Stimulated activated CD8-positive, alpha-beta memory T cell treated with anti-CD3 and anti-CD28 coated beads, Interleukin-12 subunit alpha, Interleukin-12 subunit beta, amount 100 ng/mL, for 24 hours (primary cell): ENCODE data around the gene GLB1L2.
A peak's percentile ranks its signal among the peaks of the same experiment; 100 is the strongest.
"Not testable (repeated sequence)": the region's sequence is repeated elsewhere in the genome, so short reads cannot be mapped to it uniquely, and the experiment has no call there.

Experiments
- DNase-seq: peaks from one replicate; pipeline ENCODE4 v3.0.0-alpha.2; 2020; ENCODE audit errors: extremely low read depth

Gene GLB1L2, protein sequence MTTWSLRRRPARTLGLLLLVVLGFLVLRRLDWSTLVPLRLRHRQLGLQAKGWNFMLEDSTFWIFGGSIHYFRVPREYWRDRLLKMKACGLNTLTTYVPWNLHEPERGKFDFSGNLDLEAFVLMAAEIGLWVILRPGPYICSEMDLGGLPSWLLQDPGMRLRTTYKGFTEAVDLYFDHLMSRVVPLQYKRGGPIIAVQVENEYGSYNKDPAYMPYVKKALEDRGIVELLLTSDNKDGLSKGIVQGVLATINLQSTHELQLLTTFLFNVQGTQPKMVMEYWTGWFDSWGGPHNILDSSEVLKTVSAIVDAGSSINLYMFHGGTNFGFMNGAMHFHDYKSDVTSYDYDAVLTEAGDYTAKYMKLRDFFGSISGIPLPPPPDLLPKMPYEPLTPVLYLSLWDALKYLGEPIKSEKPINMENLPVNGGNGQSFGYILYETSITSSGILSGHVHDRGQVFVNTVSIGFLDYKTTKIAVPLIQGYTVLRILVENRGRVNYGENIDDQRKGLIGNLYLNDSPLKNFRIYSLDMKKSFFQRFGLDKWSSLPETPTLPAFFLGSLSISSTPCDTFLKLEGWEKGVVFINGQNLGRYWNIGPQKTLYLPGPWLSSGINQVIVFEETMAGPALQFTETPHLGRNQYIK

DNA sequence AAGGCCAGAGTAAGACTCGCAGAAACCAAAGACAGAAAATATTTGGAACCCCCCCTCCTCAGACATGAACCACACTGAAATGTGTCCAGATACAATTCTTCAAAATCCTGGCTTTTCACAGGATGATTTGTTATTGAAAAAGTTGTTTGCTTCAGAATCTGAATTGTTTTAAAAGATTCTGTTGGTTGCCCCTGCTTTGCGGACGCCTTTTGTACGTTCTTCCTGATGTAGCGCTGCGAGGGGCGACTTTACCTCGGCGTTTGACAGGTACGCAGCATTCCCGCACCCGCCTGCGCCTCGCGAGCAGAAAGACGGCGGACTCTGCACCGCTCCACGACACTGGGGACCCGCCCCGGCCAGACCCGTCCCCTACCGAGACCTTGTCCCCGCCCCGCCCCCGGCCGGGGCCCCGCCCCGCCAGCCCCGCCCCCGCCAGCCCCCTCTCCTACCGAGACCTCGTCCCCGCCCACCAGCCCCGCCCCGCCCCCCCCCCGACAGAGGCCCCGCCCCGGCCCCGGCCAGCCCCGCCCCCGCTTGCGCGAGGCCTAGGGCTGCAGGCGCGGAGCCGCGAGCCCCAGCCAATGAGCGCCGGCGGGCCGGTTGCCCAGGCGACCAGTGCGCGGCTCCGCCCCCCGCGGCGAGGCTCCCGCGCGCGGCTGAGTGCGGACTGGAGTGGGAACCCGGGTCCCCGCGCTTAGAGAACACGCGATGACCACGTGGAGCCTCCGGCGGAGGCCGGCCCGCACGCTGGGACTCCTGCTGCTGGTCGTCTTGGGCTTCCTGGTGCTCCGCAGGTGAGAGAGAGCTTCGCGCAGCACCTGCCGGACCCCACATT, at the start of gene GLB1L2:
TSS of gene GLB1L2 (plus strand) at position 635 of the 835 bp plus-strand sequence. CDS start at position 709, 74 bp downstream.
- DNase-seq = peak; percentile 62

DNA sequence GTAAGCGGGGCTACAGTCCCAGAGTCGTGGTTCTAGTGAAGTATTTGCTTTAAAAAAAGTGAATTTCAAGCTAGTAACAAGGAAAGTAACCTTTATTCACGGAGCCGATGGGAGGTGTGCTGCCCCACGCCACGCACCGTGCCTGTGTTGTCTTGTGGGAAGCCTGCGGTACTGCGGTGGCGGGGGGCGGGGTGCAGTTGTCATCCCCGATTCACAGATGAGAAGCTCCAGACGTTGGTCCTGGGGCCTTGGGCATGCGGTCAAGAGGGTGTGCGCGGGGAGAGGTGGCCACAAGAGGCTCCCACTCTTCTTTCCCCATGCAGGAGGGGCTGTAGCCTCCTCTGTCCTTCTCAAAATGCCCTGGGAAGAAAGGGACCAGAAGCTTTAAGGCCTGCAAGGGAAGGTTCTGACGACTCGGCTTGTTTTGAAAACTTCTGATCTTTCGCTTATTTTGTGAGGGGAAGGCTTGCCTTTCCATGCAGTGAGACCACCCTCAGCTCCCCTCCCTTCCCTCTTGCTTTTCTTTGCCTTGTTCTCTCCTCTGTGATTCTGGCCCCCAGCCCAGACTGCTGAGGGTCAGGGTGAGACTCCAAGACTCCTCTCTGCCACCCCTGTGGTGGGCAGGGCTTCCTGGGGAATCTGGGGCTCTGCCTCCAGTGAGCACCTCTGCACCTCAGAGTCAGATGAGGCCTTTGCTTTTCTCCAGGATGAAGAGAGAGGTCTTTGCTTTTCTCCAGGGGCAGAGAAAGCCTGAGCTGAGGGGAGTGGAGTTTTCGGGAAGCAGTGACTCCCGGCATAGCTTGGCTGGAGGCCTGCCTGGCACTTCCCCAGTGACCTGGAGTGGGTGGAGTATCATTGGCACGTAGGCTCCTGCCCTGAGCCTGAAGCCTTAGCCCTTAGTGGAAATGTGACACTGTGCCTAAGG, 49.4 kb upstream of the GLB1L2 start:
- DNase-seq = no peak

DNA sequence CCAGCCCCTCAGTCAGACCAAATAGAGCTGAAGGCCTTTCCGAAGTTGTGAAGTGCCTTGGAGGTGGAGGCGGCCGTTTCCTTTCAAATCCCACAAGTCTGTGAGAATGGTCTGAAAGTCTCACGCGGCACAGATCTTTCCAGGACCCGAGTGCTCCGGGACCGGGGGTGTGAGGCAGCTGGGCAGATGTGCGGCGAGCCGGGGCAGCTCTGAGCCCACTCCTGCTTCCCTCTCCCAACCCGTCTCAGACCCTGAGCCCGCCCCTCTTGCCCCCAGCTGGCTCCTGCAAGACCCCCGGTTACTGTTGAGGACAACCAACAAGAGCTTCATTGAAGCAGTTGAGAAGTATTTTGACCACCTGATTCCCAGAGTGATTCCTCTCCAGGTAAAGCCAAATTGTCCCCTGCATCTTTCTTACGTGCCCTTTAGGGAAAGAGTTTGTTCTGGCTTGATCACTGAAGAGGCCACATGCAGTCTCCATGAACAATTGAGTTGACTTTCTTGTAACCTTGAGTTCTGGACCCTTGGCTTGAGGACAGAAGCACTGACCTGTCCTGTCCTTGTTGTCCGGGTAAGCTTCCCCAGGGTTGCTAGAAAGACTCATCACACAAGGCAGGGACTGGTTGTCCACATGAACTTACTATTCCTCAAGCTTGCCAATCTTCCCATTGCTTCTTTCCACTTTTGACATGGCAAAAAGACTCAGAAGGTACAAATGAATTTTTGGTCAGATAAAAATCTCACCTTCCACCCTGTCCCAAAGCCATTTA, 48.1 kb upstream of the GLB1L2 start:
- no peak for DNase-seq

DNA sequence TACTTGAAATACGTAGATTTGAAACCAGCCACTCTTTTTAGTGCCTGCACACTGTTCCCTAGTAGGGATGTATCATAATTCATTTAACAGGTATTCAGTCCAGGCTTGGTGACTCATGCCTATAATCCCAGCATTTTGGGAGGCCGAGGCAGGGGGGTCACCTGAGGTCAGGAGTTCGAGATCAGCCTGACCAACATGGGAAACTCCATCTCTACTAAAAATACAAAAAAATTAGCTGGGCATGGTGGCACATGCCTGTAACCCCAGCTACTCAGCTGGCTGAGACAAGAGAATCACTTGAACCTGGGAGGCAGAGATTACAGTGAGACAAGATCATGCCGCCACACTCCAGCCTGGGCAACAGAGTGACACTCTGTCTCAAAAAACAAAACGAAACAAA, 47.4 kb upstream of the GLB1L2 start:
- DNase-seq = not testable (repeated sequence)

DNA sequence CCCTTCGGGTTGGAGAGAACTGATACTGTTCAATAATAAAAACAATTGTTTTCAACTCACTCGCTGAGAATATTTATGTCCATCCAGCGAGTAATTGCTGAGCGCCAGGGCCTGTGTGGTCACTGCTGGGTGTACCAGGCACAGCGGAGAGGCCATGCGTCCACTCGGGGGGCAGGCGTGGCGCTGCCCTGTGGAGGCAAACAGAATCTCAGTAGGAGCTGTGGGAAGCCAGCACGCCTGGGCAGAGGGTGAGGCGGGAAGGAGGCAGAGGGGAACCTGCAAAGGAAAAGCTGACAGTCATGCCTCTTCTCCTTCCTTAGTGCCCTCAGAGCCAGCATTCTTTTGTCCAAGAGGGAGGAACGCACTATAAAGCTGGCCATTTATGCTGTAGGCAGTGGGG, 44.2 kb upstream of the GLB1L2 start:
- no peak for DNase-seq

DNA sequence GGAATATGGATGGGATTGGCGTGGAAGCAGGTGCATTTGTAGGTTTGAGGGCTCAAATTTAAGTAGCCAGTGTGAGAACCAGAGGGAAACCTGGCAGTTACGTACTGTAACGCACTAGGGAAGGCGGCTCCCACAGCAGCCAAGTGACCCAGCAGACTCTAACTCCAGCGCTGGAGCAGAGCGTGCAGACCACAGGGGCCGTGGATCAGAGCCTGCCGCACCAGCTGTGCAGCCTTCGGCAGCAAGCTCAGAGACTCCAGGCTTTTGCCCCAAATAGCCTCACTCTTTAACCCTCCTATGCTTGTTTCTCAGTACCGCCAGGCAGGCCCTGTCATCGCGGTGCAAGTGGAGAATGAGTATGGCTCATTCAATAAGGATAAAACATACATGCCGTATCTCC, 43.3 kb upstream of the GLB1L2 start:
- DNase-seq = no peak

DNA sequence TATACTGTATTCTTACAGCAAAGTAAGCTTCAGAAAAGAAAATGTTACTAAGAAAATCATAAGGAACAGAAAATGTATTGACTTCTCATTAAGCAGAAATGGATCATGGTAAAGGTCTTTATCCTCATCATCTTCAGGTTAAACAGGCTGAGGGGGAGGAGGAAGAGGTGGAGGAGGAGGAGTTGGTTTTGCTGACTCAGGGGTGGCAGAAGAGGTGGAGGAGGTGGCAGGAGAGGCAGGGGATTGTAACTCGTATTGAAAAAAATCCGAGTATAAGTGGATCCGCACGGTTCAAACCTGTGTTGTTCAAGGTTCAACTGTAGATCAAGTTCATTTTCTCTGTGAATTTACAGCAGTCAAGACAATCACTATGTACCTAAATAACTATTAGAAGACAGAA, 42.6 kb upstream of the GLB1L2 start:
- no peak for DNase-seq

DNA sequence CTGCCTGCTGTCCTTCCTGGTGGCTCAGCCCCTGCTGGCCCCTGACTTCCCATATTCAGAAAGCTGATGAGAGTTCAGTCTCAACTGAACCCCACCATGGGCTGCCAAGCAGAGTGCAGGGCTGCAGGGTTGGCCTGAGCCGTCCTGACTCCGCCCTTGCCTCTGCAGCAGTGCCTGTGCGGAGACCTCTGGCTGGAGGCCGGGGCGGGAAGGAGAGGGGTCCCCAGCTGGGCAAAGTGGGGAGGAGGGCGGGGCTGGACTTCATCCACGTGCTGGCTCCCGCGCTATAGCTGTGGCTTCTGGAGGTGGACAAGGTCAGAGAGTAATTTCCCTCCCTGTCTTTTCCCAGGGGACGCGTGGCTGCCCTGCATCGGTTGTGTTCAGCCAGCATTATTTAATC, 42.0 kb upstream of the GLB1L2 start:
- no peak for DNase-seq

DNA sequence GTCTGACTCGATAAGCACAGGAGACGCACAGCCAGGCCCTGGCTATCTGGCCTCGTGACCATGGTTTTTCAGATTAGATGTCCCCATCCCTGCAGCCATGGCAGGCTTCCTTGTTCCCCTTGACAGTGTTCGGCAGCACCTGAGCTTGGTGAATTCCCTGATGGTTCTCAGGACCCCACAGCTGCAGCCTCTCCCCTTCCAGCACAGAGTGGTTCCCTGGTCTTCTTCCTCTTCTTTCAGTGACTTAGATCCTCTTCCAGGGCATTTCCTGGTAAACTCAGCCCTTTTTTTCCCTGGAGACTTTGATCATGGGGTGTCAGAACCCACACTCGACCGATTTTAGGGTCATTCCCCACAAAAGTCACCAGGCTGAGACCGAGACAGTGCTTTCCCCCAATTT, 41.1 kb upstream of the GLB1L2 start:
- no peak for DNase-seq

DNA sequence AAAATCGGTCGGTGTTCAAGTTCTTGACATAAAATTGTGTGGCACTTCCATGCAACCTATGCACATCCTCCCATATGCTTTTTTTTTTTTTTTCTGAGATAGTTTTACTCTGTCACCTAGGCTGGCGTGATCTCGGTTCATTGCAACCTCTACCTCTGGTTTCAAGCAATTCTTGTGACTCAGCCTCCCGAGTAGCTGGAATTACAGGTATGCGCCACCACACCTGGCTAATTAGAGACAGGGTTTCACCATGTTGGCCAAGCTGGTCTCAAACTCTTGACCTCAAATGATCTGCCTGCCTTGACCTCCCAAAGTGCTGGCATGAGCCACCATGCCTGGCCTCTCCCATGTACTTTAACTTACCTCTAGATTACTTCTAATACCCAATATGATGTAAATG, 40.6 kb upstream of the GLB1L2 start:
- no peak for DNase-seq

DNA sequence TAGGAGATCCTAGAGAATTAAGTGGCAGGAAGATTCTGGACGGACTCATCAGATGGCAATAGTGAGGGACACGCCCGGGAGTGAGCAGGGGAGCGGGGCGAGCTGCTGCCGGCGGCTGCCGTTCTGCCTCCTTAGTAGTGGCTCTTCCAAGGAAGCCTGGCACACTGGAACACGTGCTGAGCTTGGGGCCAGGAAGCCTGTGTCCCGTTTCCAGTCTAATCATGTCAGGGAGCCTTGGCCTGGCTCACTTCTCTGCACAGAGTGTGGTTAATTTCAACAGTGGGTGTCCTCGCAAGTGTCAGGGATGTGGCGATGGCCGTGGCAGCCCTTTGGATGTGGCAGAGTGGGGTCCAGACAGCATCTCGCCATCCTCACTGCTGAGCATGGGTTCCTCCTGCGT, 39.1 kb upstream of the GLB1L2 start:
- no peak for DNase-seq

DNA sequence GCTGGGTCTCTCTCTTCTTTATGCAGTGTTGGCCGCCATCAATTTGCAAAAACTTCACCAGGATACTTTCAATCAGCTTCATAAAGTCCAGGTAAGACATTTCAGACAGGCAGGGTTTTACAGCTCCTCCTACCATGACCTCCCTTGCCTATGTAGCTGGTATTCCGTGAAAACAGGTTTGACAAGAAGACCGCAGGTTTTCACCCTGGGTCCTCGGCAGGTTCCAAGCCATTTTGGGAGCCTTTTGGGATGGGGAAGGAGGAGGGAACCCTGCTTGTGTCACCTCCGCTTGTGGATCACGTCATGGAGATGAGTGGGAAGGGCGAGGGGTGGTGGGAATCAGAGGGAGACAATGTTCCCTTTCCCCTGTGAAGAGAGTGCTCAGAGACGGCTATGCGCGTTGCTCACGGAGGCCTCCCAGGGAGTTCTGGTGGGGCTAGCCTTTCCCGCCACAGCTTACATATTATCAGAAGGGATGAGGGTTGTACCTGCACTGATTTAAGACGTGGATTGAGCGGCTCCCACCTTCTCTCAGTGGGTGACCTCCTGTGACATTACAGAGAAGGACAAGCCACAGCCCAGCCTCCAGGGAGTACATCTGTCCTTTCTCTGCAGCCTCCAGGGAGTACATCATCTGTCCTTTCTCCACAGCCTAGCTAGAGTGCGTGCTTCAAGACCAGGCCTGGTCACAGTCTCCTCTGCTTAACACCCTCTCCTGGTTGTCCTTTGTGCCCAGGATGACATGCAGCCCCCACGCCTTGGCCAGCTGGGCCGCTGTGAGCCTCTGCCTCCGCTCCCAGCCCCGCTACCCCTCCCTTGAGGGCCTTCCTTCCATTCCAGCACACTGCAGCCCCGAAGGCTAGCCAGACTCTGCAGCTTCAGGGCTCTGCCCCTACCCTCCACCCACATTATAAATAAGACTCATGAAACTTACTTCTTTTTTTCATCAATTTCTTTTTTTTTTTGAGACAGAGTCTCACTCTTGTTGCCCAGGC, 38.4 kb upstream of the GLB1L2 start:
- DNase-seq = no peak

DNA sequence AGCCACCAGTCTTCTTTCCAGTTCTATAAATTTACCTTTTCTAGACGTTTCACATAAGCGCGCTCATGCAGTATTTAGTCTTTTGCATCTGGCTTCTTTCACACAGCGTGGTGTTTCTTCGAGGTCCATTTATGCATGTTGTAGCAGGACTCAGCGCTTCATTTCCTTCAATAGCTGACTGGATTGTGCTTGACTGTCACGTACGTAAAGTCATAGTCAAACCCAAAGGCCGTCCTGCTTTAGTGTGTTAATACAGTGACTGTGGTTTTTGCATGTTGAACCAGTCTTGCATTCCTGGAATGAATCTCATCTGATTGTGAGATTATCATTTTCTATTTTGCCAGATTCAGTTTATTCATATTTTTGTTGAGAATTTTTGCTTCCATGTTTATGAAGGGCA, 37.1 kb upstream of the GLB1L2 start:
- DNase-seq = no peak

DNA sequence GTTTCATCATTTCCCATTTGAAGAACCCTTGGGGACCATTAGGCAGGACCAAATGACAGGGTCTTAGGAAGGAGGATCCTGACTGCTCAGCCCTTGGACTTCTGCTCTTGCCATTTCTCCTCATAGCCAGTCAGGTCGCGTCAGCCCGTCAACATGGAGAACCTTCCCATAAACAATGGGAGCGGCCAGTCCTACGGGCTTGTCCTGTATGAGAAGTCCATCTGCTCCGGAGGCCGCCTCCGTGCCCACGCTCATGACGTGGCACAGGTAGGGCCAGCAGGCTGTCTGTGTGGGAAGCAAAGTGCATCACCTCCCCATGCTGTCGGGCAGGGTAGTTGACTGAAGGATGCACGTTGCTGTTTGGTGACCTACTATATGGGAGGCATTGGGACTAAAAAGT, 19.6 kb upstream of the GLB1L2 start:
- DNase-seq = no peak

DNA sequence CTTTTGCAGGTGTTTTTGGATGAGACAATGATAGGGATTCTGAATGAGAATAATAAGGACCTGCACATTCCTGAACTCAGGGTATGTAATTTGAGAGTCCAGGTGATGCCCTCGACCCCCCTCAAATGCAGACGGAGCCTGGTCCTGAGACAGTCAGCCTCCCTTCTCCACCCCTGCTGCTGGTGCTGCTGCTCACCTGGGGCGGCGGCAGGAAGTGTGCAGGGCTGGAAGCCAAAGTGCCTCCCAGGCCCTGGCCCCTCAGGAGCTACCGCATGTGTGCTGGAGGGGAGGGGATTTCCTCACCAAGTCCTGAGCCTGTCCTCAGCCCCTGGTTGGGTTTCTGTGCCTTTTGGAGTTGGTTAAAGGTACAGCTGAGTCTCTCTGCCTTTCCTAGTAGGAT, 19.0 kb upstream of the GLB1L2 start:
- no peak for DNase-seq

DNA sequence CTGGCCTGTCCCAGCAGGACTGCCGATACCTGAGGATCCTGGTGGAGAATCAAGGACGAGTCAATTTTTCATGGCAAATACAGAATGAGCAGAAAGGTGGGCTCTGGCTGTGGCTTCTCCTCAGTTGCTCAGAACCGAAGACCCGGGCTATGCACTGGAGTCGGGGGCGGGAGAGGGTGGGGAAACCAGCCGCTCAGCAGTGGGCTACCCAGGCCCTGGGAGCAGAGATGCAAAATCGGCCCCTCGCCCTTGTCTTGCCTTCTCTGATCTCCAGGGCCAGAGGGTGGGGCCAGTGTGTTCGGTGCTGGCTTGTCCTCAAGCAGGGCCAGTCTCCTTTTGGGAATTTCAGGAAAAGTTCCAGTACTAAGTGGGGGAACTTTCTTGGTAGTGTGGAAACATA, 18.4 kb upstream of the GLB1L2 start:
- no peak for DNase-seq

DNA sequence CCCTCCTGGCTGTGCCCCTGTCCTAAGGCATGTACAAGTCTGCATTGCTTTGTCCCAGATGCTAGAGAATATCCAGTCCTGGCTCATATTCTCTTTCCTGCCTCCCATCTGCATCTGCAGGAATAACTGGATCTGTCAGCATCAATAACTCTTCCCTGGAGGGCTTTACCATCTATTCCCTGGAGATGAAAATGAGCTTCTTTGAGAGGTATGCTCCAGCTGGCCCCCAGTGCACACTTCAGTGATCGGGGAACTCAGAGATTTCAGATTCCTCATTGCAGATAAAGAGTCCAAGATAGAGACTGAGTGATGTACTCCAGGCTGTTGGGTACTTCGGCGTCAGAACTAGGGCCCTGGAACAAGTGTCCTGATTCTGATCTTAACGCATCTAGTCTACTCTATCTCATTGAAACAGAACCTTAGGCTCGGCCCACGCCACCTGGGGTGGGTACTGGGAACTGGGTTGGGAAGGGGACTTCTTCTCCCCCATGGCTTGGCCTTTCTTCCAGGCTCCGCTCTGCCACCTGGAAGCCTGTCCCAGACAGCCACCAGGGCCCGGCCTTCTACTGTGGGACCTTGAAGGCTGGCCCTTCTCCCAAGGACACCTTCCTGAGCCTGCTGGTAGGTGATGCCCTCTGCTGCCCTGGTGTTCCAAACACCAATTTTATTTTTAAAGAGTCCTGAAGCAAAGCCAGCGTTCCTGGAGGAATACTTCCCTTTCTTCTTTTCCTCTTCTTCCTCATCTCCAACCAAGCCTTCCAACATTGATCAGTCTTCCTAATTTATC, 17.8 kb upstream of the GLB1L2 start:
- DNase-seq = no peak

DNA sequence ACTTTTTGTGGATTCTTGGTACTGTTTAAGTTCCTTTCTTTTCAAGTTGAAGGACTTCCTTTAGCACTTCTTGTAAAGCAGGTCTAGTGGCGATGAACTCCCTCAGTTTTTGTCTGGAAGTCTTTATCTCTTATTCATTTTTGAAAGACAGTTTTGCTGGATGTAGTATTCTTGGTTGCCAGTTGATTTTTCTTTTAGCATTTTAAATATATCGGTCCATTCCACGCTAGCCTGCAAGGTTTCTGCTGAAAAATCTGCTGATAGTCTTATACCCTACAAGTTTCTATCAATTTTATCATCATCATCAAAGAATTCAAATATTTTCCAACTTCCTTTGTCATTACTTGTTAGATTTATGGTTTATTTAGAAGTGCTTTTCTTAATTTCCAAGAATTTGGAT, 14.7 kb upstream of the GLB1L2 start:
- no peak for DNase-seq

DNA sequence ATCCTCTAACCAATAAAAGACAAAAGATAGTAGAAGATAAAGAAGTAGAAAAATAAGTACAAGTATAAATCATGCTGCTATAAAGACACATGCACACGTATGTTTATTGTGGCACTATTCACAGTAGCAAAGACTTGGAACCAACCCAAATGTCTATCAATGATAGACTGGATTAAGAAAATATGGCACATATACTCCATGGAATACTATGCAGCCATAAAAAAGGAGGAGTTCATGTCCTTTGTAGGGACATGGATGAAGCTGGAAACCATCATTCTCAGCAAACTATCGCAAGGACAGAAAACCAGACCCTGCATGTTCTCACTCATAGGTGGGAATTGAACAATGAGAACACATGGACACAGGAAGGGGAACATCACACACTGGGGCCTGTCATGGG, 10.4 kb upstream of the GLB1L2 start:
- DNase-seq = not testable (repeated sequence)
